HG03108 (cell line): ENCODE data around the gene CCL5.
"Not testable (repeated sequence)": the region's sequence is repeated elsewhere in the genome, so short reads cannot be mapped to it uniquely, and the experiment has no call there.

Experiments used
- ATAC-seq: cut with Tn5 transposase; IDR thresholded peaks from one replicate; pipeline ENCODE4 v1.9.1; 2021; ENCODE audit warnings: moderate library complexity; ENCODE audit not compliant: unreplicated experiment

CCL5 gene

DNA sequence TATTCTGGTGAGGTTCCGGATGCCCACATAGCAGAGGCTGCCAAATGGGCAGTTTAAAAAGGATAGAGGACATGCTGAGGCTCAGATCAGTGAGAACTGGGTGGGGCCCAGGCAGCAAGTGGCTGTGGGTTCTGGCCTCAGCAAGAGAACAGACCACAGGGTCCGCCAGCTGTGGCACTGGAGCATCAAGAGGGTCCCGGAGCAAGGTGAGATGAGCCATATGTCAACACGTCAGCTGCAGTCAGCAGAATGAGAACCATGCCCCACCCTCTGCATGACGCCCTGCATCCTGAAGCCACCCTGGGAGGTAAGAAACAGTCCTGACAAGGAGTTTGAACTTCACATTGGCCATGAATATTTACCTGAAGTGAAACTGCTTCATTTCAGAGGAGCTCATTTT, 20.1 kb upstream of the CCL5 start:
- ATAC-seq: no peak

GRCh38 chr17:35898283-35899070, 18.3 kb upstream of the CCL5 start:
- ATAC-seq: no peak

DNA sequence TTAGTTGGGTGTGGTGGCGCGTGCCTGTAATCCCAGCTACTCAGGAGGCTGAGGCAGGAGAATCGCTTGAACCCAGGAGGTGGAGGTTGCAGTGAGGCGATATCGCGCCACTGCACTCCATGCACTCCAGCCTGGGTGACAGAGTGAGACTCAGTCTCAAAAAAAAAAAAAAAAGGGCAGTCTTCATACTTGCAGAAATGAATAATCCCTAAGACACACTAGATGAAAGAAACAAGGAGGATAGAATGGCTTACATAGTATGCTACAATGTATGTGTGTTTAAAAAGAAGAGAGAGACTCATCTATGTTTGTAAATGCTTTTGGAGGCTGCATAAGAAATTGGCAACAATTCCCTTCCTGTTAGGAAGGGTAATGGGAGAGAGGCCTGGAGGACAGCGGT, 17.6 kb upstream of the CCL5 start:
- not testable (repeated sequence) for ATAC-seq

- ATAC-seq: peak; percentile 61
Measured at GRCh38 chr17:35895636-35896587, 15.8 kb upstream of the CCL5 start.

DNA sequence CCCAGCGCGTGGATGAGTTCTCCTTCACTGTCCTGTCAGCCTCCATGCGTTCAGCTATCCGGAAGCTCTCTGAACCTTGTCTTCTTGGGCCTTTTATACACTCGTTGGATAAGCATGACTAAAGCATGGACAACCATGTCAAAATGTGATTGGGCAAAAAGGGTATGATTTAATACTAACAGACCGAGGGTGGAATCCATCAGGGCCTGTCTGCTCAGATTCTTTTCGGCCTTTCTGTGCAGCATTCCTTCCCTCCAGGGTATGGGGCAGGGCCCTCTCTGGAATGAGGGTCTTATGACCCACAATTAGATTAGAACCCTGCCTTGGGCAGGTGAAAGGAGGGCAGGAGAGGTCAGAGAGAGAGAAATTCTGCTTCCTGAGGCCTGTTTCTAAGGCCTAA, 14.0 kb upstream of the CCL5 start:
- no peak for ATAC-seq

- no peak for ATAC-seq
Measured at GRCh38 chr17:35893751-35894150, 13.6 kb upstream of the CCL5 start.

DNA sequence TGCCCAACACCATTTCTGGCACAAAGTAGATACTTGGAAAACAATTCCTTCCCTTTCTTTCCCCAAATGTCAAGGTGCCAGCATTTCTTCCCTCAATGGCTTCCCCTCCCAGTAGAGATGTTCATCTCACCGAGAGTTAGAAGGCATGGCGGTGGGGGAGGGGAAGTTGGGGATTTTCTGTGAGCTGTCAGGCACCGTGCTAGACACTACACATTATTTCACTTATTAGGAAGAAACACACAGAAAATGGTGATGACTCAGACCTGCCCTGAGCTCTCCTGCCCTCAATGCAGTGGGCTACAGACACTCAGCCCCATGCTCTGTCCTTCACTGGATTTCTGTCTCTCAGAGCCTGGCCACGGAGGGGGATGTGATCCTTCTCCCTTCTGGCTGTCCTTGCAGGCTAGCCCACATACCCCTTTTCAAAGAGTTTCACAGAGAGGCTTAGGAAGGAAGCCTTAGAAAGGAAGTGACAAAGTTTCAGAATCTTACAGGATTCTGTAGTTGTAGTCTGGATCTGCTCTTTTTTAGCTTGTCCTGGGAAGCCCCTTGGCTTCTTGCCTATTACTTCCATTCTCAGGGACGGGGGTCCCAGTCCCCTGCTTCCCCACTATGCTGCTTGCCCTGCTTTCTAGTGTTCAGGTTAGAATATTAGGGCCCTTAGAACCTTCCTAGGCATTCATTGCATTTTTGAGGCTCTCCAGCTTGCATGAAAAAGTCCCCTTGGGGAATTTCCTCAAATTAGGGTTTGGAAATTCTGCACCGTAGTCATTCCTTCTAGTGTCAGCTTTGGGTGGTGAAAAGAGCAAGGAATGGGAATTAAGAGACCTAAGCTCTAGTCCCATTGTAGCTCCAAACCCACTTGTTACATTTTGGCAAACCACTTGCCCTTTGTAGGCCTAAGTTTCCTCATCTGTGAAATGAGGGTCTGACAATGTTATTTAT, 12.2 kb upstream of the CCL5 start:
- ATAC-seq: no peak

DNA sequence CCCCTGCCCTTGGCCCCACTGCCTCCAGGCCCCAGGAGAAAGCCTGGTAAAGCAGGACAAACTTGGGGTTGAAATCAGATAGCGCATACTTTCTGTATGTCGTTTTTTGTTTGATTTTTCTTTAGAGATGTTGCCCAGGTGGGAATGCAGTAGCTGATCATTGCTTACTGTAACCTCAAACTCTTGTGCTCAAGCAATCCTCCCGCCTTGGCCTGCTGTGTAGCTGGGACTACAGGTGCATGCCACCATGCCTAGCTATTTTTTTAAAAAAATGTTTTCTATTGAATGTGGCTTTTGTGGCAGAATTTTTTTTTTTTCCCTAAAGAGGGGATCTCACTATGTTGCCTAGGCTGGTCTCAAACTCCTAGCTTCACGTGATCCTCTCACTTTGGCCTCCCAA, 11.1 kb upstream of the CCL5 start:
- no peak for ATAC-seq

DNA sequence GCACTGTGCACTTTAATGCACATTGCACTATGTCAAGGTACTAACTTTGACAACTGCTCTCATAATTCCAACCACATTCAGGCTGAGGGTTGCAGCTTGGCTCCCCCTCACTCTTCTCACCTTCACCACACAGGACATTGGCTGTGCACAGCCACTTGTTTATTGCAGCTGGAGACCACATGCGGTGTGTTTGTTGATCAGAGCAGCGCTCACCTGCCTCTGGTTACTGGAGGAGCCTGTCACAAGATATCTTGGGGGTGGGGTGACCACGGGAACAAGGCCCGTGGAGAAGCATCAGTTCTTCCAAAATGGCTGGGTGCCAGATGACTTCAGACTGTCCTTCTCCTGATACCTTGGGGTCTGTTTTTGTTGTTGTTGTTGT, 10.6 kb upstream of the CCL5 start:
- ATAC-seq: no peak

DNA sequence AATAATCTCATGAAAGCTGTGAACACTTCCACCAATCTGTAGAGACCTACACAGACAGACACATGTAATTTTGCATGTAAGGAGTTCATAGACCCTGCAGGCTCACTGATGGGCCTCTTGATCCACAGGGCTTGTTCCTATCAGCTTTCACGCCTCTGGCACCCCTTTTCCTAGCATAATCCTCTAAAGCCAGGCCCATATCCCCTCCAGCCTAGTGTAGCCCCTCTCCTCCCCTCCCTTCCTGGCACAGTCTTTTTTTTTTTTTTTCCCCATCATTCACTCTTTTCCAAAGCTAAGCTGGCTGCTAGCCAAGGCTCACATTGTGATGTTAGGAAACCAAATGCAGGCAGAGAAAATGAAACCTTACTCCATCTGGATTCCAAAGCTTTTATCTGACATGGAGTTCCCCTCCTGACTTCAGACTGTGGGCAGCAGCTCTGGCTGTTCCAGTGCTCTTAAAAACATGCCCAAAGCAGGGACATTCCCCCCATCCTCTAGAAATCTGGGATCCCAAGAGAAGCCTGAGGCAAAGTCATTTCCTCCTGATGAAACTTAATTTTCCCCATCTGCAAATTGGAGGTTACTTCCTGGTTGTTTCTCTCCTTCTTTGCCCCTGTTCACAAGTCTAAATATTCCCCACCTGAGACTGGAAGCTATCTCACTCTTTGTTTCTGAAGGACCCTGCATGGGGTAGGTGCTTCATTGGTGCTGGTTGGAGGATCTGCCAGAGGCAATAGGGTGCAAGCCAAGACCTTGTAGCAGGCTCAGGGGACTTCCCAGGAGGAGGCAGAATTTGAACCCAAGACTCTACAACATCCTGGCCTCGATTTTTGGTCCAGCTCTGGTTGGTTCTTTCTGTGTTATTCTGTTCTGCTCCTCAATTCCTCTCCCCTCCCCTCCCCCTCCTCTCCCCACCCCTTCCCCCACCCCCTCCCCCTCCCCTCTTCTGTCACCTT, 9.9 kb upstream of the CCL5 start:
- ATAC-seq: no peak

- no peak for ATAC-seq
Measured at GRCh38 chr17:35889241-35889640, 9.1 kb upstream of the CCL5 start.

DNA sequence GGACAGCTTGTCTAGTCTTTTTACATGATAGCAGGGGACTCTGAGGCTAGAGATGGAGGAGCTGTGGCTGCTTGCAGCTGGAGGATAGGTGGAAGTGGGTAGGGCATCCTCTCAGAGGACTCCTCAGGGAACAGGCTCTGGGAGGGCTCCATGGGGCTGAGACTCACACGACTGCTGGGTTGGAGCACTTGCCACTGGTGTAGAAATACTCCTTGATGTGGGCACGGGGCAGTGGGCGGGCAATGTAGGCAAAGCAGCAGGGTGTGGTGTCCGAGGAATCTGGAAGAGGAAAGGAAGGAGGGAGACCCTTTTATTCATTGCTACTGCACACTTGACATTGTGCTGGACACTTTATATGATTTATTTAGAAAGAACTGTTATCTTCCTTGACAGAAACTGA, 1.8 kb downstream of the CCL5 start:
- no peak for ATAC-seq

DNA sequence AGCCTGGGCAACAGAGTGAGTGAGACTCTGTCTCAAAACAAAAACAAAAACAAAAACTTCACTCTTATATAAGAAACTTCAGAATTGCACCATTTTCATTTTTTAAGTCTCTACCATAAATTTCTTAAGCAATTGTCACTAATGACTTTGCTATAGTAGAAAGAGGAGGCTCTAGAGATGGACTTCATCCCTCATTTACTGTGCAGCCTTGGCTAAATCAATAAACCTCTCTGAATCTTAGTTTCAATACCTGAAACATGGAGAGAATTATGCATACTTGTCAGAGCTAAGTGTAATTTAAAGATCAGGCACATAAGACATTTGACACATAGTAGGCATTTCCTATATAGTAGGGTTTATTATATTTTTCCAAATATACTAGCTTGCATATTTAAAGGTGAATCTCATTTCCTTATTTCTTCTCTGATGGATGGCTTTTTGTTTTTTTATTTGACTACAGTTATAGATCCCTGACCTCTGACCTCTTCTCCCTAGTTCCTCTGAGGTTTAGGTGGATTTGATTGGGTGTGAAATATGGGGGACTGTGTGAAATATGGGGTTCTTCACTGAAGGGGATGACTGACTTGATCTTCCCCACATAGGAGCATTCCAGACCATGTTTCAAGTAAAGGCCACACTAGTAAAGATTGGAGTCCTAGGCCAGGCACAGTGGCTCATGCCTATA, 2.7 kb downstream of the CCL5 start:
- no peak for ATAC-seq

DNA sequence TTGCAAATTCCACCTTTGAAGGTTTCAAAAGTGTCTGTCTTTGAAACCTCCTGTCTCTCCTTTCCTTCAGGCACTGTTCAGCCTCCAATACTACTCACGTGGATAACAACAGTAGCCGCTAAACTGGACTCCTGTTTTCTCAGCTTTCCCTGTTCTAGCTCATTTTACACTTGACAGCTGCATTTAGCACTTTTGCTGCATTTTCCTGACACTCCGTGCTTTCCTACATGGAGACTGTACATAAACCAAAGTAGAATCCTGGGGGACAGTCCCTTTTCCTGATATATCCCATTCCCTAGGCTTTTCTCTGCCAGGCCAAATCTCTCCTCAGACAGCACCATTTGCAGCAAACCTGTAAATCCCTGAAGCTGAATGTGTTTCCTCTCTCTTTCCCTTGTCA, 3.6 kb downstream of the CCL5 start:
- ATAC-seq: no peak

GRCh38 chr17:35875800-35876139, 4.4 kb downstream of the CCL5 start:
- no peak for ATAC-seq

DNA sequence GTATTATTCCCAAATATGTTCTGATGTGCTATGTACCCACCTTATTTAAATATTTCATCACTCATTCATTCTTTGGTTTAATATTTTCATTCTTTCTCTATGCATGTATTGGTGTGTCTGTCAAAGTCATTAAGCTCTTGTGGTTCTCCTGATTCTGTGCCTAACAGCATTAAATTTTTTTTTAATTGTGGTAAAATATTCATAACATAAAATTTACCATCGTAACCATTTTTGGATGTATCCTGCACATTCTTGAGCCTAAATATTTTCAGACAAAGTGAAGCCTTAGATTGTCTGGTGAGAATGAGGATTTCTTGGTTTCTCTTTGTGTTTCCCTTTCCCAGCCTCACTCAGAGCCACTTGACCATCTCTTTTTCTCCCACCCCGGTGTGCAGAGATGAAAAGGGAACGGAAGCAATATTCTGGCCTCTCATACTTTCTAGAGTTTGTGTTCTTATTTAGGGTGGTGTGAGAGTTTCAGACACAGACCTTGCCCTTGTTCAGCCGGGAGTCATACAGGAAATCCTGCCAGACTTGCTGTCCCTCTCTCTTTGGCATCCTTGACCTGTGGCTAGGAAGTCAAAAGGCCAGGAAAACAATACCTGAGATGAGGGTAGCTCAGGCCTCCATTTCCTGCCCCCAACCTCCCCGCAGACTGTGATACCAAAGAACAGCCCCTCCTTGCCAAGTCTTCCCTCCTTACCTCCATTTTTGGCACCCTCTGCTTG, 4.9 kb downstream of the CCL5 start:
- no peak for ATAC-seq

GRCh38 chr17:35872196-35872980, 7.8 kb downstream of the CCL5 start:
- no peak for ATAC-seq
